ENCODE results near the gene POLR3GL.

The POLR3GL gene

GRCh38 chr1:145997016-145997717 lies 32.7 kb downstream of the POLR3GL start (continued):
- TF ChIP-seq OSR1 (CRISPR knock-in tag; IDR thresholded peaks at IDR 0.05) (no peak), CSDC2 (CRISPR knock-in tag; IDR thresholded peaks at IDR 0.05) (no peak), ZFP30 (CRISPR knock-in tag; IDR thresholded peaks at IDR 0.05) (no peak), PPARA (CRISPR knock-in tag; IDR thresholded peaks at IDR 0.05; ENCODE audit: borderline replicate concordance) (no peak), ARNTL (CRISPR knock-in tag; IDR thresholded peaks at IDR 0.05; ENCODE audit: borderline replicate concordance, low read depth) (no peak), ZC3H10 (CRISPR knock-in tag; IDR thresholded peaks at IDR 0.05) (no peak)

GRCh38 chr1:145997718-145998023 lies 33.2 kb downstream of the POLR3GL start:
- no peak for ATAC-seq
- TF ChIP-seq ZNF565 (CRISPR knock-in tag; conservative IDR thresholded peaks at IDR 0.05; ENCODE audit: low read depth), result no peak
- TF ChIP-seq OSR1 (CRISPR knock-in tag; IDR thresholded peaks at IDR 0.05), result no peak
- no peak for TF ChIP-seq SNAI2 (CRISPR knock-in tag; IDR thresholded peaks at IDR 0.05)
- no peak for TF ChIP-seq CSDC2 (CRISPR knock-in tag; IDR thresholded peaks at IDR 0.05)
- TF ChIP-seq ISL1 (CRISPR knock-in tag; IDR thresholded peaks at IDR 0.05), result no peak
- no peak for TF ChIP-seq ZFP3 (CRISPR knock-in tag; IDR thresholded peaks at IDR 0.05)
- TF ChIP-seq PATZ1 (CRISPR knock-in tag; IDR thresholded peaks at IDR 0.05; ENCODE audit: borderline replicate concordance), result no peak
- TF ChIP-seq ZNF8 (CRISPR knock-in tag; IDR thresholded peaks at IDR 0.05), result no peak

- TF ChIP-seq SNAI2 (CRISPR knock-in tag; IDR thresholded peaks at IDR 0.05), result no peak
- TF ChIP-seq PATZ1 (CRISPR knock-in tag; IDR thresholded peaks at IDR 0.05; ENCODE audit: borderline replicate concordance), result no peak
- no peak for TF ChIP-seq CREB5 (CRISPR knock-in tag; IDR thresholded peaks at IDR 0.05; ENCODE audit: low read depth)
- no peak for TF ChIP-seq ISL1 (CRISPR knock-in tag; IDR thresholded peaks at IDR 0.05)
- no peak for TF ChIP-seq TCF4 (CRISPR knock-in tag; IDR thresholded peaks at IDR 0.05; ENCODE audit: borderline replicate concordance)
- TF ChIP-seq ZNF8 (CRISPR knock-in tag; IDR thresholded peaks at IDR 0.05), result no peak
- no peak for TF ChIP-seq ESRRG (CRISPR knock-in tag; IDR thresholded peaks at IDR 0.05)
- TF ChIP-seq TOX (CRISPR knock-in tag; IDR thresholded peaks at IDR 0.05; ENCODE audit: borderline replicate concordance), result no peak
- TF ChIP-seq BACH2 (CRISPR knock-in tag; IDR thresholded peaks at IDR 0.05; ENCODE audit: borderline replicate concordance), result no peak
- no peak for TF ChIP-seq ZNF70 (CRISPR knock-in tag; IDR thresholded peaks at IDR 0.05)
- no peak for TF ChIP-seq CSDC2 (CRISPR knock-in tag; IDR thresholded peaks at IDR 0.05)
- no peak for ATAC-seq
These were observed 35.0 kb downstream of the POLR3GL start for GRCh38 chr1:145999321-146000024.

- TF ChIP-seq TOX (CRISPR knock-in tag; IDR thresholded peaks at IDR 0.05; ENCODE audit: borderline replicate concordance) (no peak), SNAI2 (CRISPR knock-in tag; IDR thresholded peaks at IDR 0.05) (no peak), ZFP30 (CRISPR knock-in tag; IDR thresholded peaks at IDR 0.05) (no peak), ESRRG (CRISPR knock-in tag; IDR thresholded peaks at IDR 0.05) (no peak), ISL1 (CRISPR knock-in tag; IDR thresholded peaks at IDR 0.05) (no peak), PATZ1 (CRISPR knock-in tag; IDR thresholded peaks at IDR 0.05; ENCODE audit: borderline replicate concordance) (no peak), OSR1 (CRISPR knock-in tag; IDR thresholded peaks at IDR 0.05) (no peak), POU6F1 (CRISPR knock-in tag; IDR thresholded peaks at IDR 0.05; ENCODE audit: borderline replicate concordance, low read depth) (no peak), ZFP3 (CRISPR knock-in tag; IDR thresholded peaks at IDR 0.05) (no peak), BACH2 (CRISPR knock-in tag; IDR thresholded peaks at IDR 0.05; ENCODE audit: borderline replicate concordance) (no peak), GLIS3 (CRISPR knock-in tag; IDR thresholded peaks at IDR 0.05) (no peak), TSHZ2 (CRISPR knock-in tag; IDR thresholded peaks at IDR 0.05) (no peak), ZNF70 (CRISPR knock-in tag; IDR thresholded peaks at IDR 0.05) (no peak)
- ATAC-seq, result no peak
These were observed 37.2 kb downstream of the POLR3GL start for GRCh38 chr1:146001709-146002108.

Measured in SK-N-SH treated with all-trans-retinoic acid at 6 μM for 48 hours (cell line).